A204.1 (cell line): ENCODE measurements around the gene CISD3.

Experiments used
- FAIRE-seq: peaks from 2 replicates; lab custom pipeline; 2012; peaks lifted over from hg19 to GRCh38; lab: Jason Lieb, UNC

The CISD3 gene

DNA sequence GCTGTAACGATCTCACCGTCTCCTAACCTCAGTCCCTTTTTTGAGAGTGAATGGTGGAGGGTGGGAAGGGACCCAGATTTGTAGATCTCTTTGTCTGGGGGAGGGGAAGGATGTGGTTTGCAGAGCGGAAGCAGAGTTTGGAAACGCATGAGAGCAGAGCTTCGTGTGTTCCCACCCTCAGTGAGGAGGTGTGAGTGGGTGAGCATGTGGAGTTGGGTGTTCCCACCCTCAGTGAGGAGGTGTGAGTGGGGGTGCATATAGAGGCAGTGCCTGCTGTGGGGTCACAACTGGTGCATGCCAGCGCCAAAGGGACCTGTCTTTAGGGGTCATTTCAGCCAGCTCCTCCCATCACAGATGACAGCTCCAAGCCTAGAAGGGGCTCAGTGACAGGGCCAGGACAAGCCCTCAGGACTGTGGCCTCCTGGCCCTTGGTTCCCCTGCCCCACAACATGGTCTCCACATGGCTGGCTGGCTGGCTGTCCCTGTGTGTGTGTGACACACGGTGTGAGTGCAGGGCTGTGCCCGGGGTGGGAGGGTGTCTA, 1.8 kb upstream of the CISD3 start:
- no peak for FAIRE-seq

DNA sequence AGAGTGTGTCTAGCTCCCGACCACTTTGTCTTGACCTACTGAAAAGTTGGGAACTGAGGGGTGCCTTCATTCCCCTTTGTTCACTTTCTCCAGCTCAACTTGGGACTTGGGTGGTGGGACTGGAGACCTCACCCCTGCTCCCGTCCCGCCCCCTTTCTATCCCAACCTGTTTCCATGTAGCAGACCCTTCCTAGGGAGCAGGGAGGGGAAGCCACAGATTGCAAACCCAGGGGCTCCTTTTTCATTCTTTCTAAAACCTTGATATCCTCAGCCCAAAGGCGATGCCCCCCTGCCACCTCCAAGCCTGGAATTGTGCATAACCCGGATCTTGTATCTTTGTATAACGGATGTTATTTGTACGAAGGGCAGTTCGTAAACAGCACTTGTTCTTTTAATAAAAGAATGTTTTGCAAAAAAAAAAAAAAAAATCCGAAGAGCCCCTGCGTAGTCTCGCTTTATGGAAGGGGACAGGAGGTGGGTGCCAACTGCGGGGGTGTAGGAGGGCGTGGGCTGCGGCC, 714 bp upstream of the CISD3 start:
- no peak for FAIRE-seq

DNA sequence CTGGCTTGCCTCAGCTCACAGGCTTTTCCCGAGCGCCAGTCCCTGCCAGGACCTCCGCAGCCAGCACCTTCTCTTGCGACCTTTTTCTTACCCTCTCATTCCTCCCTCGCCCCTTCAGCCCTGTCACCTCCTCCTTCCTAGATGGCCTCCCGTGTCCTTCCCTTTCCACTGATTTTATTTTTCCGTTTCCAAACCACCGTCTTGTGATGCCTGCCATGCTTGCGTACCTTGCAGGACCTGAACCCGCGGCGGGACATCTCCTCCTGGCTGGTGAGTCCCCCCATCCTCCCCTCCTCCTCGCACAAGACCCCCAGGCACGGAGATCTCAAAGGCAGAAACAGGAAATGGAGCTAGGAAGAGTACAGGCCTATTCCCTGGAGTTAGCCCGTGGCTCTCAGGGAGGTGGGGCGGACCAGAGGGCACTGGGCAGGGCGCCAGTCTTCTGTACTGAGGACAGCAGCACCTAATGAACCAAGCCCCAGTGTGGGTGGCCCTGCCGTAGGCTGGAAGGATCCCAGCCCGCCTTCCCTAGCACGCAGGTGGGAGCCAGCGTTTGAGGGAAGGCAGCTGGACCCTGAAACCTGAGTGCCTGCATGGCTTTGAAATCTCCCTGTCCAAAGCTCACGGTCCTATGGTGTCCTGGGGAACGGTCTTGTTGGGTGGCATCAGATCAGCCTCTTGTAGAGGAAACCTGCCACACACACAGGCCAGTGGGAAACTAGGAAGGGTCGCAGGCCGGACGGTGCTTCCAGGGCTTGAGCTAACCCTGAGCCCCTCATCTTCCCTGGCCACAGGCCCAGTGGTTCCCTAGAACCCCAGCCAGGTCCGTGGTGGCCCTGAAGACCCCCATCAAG, 612 bp downstream of the CISD3 start:
- FAIRE-seq = no peak

DNA sequence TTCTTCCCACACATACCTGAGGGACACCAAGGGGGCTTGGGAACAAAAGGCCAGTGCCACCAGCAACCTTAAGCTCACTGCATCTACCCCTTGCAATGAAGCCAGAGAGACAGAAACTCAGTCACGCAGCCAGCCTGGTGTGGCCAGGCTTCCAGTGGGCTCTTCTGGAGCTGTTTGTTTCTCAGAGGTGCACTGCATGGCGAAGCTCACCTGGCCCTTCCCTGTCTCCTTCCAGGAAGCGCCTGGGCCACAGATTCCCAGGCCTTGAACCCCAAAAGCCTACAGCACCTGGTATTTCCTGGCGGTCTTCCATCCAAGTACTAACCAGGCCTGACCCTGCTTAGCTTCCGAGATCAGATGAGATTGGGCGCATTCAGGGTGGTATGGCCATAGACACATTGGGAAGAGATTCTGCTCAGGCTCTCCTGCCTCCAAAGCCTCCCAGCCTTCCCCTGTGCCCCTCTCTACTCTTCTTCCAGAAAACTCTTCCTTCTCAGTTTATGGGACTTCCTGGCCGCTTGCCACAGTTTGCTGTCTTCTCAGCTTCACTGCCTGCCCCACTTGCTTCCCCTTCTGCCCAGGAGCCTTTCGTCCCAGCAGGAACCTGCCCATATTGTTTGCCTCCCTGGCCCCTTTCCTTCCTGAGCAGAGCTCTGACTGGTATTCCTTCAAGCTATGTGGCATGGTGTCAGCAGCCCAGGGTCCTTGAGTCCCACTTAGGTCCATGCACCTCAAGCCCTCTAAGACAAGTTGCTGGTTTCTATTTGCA, 1.6 kb downstream of the CISD3 start:
- FAIRE-seq = no peak

DNA sequence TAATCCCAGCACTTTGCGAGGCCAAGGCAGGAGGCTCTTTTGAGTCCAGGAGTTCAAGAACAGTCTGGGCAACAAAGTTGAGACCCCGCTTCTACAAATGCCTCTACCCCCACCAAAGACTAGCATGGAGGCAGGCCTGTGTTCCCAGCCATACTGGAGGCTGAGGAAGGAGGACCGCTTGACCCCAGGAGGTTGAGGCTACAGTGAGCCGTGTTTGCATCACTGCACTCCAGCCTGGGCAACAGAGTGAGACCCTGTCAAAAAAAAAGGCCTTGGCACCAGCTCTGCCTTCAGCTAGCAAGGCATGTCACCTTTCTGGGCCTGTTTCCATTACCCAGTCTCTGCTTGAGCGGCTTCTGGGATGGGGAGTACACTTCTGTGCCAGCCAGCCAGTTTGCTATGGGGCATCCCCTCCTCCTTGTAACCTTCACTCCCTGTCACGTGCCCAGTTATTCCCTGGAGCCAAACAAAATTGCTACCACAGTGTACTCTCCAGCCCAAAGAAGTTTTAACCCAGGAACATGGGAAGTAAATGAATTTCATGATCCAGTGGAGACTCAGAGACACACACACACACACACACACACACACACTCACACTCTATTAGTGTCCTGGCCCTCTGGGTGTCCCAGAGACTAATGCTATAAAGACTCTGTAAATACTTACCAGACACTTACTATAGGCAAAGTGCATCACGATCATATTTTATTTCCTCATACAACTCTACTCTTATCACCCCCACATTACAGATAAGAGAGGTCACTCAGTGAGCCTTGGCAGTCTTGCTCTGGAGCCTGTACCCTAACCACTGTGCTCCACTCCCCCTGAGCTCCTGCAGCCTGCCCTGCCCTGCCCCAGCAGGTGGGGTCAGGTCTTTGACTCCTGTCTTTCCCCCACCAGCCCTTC, 2.5 kb downstream of the CISD3 start:
- FAIRE-seq = no peak

DNA sequence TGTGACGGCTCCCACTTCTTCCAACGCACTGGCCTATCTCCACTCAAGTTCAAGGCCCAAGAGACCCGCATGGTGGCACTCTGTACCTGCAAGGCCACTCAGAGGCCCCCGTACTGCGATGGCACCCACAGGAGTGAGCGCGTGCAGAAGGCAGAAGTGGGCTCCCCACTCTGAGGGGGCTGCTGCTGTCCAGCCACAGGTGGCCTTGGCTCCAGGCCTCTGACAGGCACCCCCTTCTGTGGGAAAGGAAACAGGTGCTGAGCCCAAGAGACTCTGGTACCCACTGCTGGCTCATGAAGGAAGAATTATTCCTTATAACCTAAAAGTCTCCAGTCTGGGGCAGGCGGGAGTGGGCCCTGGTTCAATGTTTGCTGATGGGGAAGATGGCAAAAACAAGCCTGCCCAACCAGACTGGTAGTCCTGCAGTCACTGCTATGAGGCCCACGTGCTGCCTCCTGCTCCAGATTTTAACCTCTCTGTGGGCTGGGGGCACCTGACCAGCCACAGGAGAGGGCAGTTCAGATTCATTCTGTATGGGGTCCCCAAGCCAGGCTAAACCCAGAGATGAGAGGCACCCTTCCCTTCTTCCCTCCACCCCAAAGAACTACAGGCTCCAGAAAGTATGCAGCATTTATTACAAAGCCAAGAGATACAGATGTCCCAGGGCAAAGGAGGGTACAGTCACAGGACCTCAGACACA, 3.3 kb downstream of the CISD3 start:
- no peak for FAIRE-seq

DNA sequence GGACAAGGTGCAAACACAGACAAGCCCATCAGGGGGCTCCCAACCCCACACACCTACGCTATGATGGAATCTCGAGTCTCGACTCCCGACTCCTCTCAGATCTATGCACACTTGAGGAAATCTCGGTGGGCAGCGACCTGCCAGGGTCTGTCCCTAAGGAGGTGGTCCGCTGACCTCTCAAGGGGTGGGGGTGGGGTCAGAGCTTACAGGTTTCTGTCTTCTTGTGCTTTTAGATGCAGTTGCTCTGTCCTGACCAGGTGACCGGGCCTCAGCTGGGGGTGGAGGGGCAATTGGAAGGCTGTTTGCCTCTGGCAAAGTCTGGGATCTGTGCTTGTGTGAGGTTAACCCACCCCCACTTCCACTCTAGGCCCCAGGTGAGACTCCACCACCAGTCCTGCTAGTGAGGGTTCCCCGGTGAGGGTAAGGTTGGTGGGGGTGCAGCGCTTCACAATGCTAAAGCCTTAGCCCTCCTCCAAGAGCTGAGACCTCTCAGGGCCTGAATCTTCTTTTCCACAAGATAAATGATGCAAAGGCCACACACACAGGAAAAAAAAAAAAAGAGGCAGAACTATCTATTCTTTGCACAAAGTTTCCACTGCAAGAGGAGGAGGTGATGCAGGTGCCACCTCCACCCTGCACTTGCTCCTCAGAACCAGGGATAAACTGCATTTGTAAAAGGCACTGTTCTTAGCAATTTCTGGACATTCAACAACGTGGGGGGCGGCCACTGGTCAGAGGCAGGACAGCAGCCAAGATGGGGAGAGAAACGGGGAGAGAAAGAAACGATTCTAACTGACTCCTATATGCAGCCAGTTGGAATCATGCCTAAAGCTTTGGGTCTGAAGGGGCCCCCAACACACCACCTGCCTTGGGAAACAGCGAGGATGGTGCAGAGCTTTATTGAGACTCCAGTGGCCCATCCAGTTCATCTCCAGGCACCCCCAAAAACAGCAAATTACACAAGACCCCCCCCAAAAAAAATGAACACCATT, 4.1 kb downstream of the CISD3 start:
- FAIRE-seq = no peak

DNA sequence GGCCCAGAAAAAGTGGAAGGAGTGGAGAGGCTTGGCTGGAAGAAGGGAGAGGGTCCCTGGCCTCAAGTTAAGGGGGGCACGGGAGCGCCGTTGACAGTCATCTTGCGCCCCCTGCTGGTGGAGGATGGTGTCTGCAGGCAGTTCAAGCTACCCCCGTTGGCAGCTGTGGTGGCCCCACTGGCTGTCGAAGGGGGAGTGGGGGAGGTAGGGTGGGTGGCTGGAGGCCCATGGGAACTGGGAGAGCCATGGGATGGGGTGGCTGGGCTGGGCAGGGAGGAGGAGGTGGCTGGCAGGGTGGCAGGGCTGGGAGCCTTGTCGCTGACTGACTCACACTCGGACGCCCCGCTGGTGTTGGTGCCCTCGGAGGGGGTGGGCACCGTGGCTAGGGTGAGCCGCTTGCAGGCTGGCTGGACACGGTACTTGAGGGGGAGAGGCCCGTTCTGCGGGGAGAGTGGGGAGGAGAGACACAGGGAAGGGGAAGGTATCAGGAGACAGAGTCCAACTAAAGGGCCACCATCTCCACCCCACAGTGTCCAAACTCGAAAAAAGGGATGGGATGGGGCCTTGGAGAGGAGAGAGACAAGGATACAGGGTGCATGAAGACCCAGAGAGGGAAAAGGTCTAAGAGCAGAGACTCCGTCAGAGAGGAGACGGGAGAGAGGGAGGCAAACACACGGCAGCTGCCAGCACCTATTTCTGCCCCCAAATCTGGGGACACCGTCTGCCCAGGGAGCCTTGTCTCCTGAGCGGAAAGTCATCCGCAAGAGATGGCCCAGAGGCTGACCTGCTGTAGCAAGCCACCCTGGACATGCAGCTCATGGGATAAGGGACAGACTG, 5.2 kb downstream of the CISD3 start:
- FAIRE-seq = no peak

DNA sequence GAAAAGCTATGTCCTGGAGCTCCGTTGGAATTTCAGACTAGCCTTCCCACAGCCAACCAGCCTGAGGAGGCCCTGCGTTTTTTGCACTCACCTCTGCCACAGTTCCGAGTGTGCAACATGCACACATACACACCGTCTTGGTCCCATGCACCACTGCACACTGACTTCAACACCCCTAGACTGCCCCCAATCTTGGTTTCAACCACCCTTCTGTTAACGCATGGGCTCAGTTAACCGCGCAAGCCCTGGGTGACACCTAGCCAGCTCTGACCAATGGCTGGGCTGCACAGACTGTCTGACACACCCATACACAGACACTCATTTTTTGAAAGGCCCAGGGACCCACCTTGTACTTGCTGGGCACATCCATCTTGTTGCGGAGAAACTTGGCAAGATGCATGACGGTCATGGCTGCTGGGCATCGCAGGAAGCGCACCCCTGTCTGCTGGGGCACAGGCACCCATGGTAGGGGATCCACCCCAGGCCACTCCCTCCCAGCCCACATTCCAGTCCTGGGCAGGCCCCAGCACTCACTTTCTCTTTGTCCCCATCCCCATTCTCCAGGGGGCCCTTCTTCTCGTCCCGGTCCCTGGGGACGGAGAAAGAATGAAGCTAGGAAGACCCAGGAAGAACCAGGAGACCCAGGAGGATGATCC, 8.0 kb downstream of the CISD3 start:
- no peak for FAIRE-seq

DNA sequence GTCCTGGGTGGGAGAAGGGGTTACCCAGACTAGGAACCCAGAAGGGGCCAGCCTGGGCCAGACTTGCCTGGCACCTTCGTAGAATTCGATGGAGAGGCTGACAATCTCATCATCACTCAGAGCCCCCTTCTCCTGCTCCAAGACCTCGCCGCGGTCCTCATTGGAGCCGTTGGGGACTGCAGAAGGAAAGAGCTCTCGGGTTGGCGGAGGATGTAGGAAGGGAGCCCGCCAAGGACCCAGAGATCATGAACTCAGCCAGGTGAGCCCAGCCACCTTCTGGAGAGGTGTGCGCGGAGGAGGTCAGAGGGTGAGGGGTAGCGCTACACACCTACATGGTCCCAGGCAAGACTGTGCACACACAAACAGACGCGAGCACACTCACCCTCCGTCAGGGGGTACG, 8.5 kb downstream of the CISD3 start:
- no peak for FAIRE-seq

DNA sequence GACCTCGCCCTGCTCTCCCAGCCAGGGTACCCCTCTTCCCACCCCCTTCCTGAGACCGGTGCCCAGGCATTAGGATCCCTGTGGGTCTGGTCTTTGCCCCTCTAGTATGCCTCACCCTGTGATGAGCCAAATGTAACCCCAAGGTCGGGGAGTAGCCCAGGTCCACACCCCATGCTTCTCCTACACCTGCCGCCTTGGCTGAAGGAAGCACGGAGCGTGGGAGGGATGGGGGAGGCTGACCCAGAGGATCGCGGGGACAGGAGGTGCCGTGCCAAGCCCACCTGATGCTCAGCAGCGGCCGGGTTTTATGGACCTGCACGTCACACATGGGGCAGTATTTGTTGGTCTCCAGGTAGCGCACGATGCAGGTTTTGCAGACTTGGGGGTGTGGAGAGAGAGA, 9.2 kb downstream of the CISD3 start:
- no peak for FAIRE-seq

DNA sequence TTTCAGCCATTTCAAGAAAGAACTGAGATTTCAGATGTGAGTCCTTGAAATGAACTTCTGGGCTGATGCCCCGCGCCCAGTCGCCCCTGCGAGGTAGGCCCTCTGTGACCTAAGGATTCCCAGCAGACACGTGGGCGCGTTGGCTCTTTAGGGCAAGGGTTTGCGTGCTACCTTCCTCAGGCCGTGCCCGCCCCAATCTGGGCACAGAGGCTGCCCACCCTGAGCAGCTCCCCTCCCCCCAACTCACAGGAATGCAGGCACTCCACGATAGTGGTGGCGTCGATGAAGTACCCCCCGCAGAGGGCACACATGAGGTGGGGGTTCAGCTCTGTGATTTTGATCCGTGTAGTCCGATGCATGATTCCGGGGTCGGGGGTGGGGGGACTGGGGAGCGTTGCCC, 9.9 kb downstream of the CISD3 start:
- FAIRE-seq = no peak

DNA sequence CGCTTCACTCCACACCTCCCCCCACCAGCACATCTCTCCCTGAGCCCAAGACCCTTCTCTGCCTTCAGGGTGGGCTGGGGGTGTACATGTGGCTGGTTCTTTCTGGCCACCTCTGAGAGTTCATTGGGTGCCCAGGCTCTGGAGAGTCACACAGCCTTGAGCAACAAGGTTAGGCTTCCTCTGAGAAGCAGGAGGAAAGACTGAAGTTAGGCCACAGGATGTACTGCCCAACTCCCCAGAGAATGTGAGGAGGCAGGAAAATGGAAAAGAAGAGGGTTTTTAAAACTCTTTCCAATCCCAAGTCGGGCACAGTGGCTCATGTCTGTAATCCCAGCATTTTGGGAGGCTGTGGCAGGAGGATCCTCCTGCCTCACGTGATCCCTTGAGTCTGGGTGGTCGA, 10.7 kb downstream of the CISD3 start:
- no peak for FAIRE-seq

DNA sequence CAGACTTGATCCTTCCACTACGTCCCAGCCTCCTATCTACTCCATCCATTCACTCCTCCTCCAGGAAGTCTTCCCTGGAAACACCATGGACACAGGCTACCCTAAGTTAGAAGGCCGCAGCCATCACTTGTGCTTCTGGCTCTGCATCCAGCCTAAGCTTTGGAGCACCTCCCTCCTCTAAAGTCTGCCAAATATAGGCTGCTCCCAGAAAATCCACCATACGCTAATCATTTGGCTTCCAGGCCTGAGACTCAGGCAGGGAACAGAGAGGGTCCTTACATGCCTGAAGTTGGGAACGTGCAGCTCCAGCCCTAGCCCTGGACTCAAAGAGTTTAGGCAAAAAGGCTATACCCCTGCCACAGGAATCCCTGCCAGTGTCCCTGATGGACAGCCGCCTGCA, 11.3 kb downstream of the CISD3 start:
- FAIRE-seq = no peak

DNA sequence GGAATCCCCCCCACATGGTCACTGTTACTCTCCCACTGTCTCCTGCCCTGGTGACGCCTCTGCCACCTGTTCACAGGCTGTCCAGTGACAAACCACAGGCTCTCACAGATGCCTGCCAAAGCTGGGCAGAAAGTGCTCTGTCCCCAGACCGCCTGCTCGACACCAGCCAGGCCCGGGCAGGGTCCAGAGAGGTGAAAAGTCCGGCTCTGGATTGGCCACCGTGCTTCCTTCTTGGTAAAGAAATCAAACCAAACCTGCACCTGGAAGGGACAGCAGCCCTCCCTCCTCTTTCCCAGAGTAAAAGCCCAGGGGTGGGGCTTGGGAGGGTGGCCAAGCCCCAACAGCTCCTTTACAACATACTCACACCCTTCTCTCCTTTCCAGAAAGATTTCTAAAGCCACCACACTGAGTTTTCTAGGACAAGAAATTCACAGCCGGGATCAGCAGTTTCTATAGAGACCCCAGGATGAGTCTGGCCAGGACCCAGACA, 11.8 kb downstream of the CISD3 start:
- no peak for FAIRE-seq

DNA sequence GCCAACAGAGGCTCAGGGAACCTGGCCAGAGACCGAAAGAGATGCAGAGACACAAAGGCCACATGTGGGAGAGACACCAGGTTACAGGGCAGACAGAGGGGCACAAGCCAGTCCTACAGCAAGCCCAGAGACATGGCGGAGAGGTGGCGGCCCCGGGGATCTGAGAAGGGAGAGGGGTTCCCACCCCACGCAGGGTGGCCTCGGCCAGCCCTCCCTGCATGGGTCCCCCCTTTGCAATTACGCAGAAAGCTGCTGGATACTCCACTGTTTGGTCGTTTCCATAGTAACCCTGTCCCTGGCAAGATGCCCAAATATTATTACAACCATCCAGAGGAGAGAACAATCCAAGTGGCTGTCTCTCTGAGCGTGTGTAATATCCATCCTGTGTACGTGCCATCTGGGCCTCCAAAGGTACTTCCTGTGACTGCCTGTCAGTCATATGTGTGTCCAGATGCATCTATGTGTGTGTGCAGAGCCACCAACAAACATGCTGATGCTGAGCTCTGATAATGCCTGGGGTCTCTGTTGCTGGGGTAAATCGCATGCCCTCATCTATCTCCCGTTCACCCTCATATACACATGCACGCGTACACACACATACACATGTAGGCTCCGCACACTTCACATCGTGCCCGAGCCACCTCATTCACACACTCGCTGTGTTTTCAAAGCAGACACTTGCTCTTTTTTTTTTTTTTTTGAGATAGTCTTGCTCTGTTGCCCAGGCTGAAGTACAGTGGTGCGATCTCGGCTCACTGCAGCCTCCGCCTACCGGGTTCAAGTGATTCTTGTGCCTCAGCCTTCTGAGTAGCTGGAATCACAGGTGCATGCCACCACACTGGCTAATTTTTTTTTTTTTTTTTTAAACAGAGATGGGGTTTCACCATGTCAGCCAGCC, 12.5 kb downstream of the CISD3 start:
- FAIRE-seq = no peak

DNA sequence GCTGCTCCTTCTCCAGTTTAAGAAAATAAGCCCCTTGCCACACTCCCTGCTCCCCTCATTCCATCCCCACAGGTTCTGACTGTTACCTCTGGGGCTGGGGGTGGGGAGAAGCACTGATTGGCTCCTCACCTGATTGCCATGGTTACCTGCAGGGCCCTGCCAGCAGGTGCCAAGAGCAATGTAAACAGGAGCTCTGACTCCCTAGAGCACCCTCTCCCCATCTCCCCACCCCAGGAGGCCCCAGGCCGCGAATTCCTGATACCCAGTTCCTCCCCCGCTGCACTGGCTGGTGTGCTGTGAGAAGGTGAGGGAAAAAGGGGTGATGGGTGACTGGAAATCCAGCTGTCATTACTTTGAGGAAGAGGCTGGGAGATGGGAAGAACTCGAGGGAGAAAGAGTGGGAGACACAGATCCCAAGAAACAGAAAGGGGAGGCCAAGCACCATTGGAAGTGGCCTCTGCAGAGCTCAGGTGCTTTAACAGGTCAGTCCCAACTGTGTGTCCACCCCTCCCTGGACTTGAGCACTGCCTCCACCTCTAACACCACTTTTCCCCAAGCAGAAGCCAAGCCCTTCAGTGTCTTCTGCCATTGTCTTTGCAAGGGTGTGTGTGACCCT, 13.5 kb downstream of the CISD3 start:
- FAIRE-seq = no peak
